ENCODE data around the gene ACTR8.

ACTR8 gene

GRCh38 chr3:53834429-53835095 lies 47.4 kb downstream of the ACTR8 start:
- no peak for DNase-seq (ENCODE audit: low spot score)

GRCh38 chr3:53833700-53834099 lies 48.3 kb downstream of the ACTR8 start:
- DNase-seq (ENCODE audit: low spot score), result no peak

- no peak for DNase-seq (ENCODE audit: low spot score)
Observed at GRCh38 chr3:53833053-53833645, 48.8 kb downstream of the ACTR8 start.

- no peak for DNase-seq (ENCODE audit: low spot score)
Observed at GRCh38 chr3:53830944-53831343, 51.0 kb downstream of the ACTR8 start.

- DNase-seq (ENCODE audit: low spot score), result no peak
Observed at GRCh38 chr3:53829605-53830004, 52.3 kb downstream of the ACTR8 start.

GRCh38 chr3:53828581-53828980 lies 53.4 kb downstream of the ACTR8 start:
- DNase-seq (ENCODE audit: low spot score), result no peak

- DNase-seq (ENCODE audit: low spot score), result no peak
Observed at GRCh38 chr3:53826048-53826447, 55.9 kb downstream of the ACTR8 start.

GRCh38 chr3:53824795-53825194 lies 57.2 kb downstream of the ACTR8 start:
- DNase-seq (ENCODE audit: low spot score), result no peak

- no peak for DNase-seq (ENCODE audit: low spot score)
Observed at GRCh38 chr3:53823956-53824657, 57.8 kb downstream of the ACTR8 start.

- no peak for DNase-seq (ENCODE audit: low spot score)
Observed at GRCh38 chr3:53823026-53823955, 58.7 kb downstream of the ACTR8 start.

GRCh38 chr3:53822331-53822741 lies 59.6 kb downstream of the ACTR8 start:
- DNase-seq (ENCODE audit: low spot score), result no peak

GRCh38 chr3:53821631-53822121 lies 60.3 kb downstream of the ACTR8 start:
- DNase-seq (ENCODE audit: low spot score), result no peak

- DNase-seq (ENCODE audit: low spot score), result no peak
Observed at GRCh38 chr3:53820756-53821580, 61.0 kb downstream of the ACTR8 start.

GRCh38 chr3:53820084-53820483 lies 61.9 kb downstream of the ACTR8 start:
- no peak for DNase-seq (ENCODE audit: low spot score)

GRCh38 chr3:53819163-53819868 lies 62.6 kb downstream of the ACTR8 start:
- DNase-seq (ENCODE audit: low spot score), result no peak

- no peak for DNase-seq (ENCODE audit: low spot score)
Observed at GRCh38 chr3:53818221-53819162, 63.5 kb downstream of the ACTR8 start.

- DNase-seq (ENCODE audit: low spot score), result no peak
Observed at GRCh38 chr3:53817809-53818208, 64.1 kb downstream of the ACTR8 start.

GRCh38 chr3:53817211-53817610 lies 64.7 kb downstream of the ACTR8 start:
- no peak for DNase-seq (ENCODE audit: low spot score)

All from hematopoietic multipotent progenitor cell treated with erythropoietin and hydrocortisone succinate and interleukin-3 and kit ligand, for 15 days (in vitro differentiated cells).